COLO668 (cell line): ENCODE results near the gene PHKG2.

Experiments
- DNase-seq: peaks from one replicate; lab custom pipeline; 2025; ENCODE audit not compliant: unreplicated experiment; lab: John Stamatoyannopoulos, UW

Gene PHKG2

DNA sequence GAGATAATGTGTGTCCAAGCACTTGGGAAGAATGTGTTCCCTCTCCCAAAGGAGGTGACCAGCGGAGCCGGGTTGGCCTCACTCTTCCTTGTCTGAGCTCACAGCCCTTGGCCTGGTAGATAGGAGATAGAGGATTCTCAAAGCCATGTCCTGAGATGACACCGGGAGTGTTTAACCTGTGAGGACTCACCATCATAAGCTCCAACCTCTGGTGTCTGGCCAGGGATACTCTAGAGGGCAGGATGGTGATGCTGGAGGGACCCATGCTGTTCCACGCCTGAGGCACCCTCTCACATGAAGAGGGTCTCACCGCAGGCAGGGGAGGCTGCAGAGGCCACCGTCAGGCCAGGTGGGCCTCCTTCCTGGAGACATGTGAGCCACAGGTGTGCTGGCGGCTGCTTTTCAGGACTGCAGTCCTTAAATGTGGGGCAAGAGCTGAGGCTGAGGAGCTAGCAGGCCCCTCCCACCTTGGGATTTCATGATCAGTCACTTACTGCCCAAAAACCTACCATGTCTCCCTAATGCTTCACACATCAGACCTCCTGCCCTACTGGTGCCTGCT lies 45.4 kb downstream of the PHKG2 start:
- no peak for DNase-seq

- no peak for DNase-seq
Measured at GRCh38 chr16:30794634-30795033, 46.4 kb downstream of the PHKG2 start.

- no peak for DNase-seq
Measured at GRCh38 chr16:30797670-30798309, 49.6 kb downstream of the PHKG2 start.
